Mucosa of rectum (tissue), 2 donors: Measurements from ENCODE around the gene TSR3.
A peak's percentile ranks its signal among the peaks of the same experiment; 100 is the strongest.

Experiments
- H3K27ac ChIP-seq, 2 donors: one replicate each; pipeline ENCODE4 v1.7.0; 2013; ENCODE audit warnings: inconsistent platforms in 2 of 2, low read depth in 2 of 2, low read length in 2 of 2
- H3K27me3 ChIP-seq, 2 donors: one replicate each; pipeline ENCODE4 v1.7.0; 2013; ENCODE audit warnings: low read length in 2 of 2; ENCODE audit not compliant: control insufficient read depth in 2 of 2, insufficient read depth in 2 of 2
- H3K36me3 ChIP-seq, 2 donors: one replicate each; pipeline ENCODE4 v1.7.0; 2013; ENCODE audit warnings: low read length in 2 of 2; ENCODE audit not compliant: control insufficient read depth in 2 of 2, insufficient read depth in 2 of 2
- H3K4me1 ChIP-seq, 2 donors: one replicate each; pipeline ENCODE4 v1.7.0; 2013; ENCODE audit warnings: low read length in 2 of 2, mild to moderate bottlenecking in 1 of 2; ENCODE audit not compliant: control insufficient read depth in 2 of 2, insufficient read depth in 2 of 2
- H3K4me3 ChIP-seq, 2 donors: one replicate each; pipeline ENCODE4 v1.7.0; 2013; ENCODE audit warnings: low read length in 2 of 2
- H3K9ac ChIP-seq, 2 donors: one replicate each; pipeline ENCODE4 v1.7.0; 2013; ENCODE audit warnings: low read length in 2 of 2, low read depth in 1 of 2, mild to moderate bottlenecking in 1 of 2
- H3K9me3 ChIP-seq, 2 donors: one replicate each; pipeline ENCODE4 v1.7.0; 2013; ENCODE audit warnings: low read length in 2 of 2; ENCODE audit not compliant: control insufficient read depth in 2 of 2
- donor health status: healthy.
- donor health status: Normal muscosa, but diverticular disease.

The TSR3 gene

DNA sequence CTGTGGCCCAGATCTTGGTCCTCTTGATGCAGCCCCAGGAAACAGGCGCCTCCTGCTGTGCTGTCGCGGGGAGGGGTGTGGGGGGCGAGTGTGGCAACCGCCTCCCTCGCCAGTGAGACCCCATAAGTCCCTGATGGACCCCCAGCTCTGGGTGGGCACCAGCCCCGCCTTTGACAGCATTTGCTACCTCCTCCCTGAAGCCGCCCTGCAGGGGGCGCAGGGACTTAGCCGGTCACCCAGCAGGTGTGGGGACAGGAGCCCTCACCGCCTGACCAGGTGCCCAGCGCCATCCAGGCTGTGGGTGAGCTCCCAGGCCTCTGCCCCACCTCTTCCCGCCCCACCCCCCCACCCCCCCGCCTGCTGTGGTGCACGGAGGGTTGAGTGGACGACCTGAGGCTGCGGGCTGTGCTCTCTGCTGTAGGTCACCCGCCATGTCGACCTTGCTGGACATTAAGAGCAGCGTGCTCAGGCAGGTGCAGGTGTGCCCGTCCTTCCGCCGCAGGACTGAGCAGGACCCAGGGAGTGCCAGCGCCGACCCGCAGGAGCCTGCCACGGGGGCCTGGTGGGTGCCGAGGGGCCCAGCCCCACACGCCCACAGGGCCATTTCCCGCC lies 13.5 kb downstream of the TSR3 start:
- Histone ChIP-seq H3K27ac (no peak overlapping the region), H3K9me3 (no peaks in the 10 kb centered on the region), H3K9ac (no peak overlapping the region), H3K36me3 (no peaks in the 10 kb centered on the region), H3K4me3 (no peak overlapping the region), H3K27me3 (peaks cover 12 to 27% of the 10 kb centered on the region in 2 donors), H3K4me1 (peaks cover 6 to 10% of the 10 kb centered on the region in 2 donors)

DNA sequence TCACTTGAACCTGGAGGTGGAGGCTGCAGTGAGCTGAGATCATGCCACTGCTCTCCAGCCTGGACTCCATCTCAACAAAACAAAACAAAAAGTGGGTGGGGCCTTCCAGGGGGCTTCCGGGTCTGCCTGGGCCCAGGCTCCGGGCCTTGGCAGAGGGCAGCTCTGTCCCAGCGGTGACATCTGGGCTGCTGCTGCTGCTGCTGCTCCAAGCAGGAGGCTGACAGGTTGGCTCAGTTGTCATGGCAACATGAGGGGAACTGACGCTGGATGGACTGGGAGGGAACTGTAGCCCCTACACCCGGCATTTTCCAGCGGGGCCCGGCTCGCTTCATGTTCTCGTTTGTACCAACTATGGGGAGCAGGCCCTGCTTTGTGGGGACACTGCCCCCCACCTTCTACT lies 14.2 kb downstream of the TSR3 start:
- Histone ChIP-seq H3K36me3 (no peaks in the 10 kb centered on the region), H3K9me3 (no peaks in the 10 kb centered on the region), H3K27ac (no peak overlapping the region), H3K9ac (no peak overlapping the region), H3K4me1 (peaks cover 7 to 13% of the 10 kb centered on the region in 2 donors), H3K27me3 (peaks cover 12 to 27% of the 10 kb centered on the region in 2 donors), H3K4me3 (no peak overlapping the region)

DNA sequence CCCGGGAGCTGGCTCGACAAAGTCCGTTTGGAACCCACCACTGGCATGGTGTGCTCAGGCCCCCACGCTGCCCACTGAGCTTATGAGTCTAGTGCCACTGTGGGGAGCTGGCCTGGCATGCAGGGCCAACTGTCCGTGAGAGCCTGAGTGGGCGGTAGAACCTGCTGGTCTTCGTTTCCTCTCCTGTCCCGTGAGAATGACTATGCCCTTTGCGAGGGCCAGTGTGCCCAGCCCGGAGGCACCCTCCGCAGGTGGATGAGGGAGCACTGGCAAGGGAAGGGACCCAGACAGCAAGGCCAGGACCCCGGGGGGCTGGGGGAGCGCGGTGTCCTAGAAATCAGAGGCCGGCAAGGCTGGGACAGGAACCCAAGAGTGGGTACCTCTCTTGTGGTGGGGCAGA lies 15.1 kb downstream of the TSR3 start:
- Histone ChIP-seq H3K9ac (no peak overlapping the region), H3K27ac (no peak overlapping the region), H3K4me3 (no peak overlapping the region), H3K36me3 (no peaks in the 10 kb centered on the region), H3K9me3 (no peaks in the 10 kb centered on the region), H3K27me3 (peaks cover 12 to 27% of the 10 kb centered on the region in 2 donors), H3K4me1 (peaks cover 9 to 15% of the 10 kb centered on the region in 2 donors)

DNA sequence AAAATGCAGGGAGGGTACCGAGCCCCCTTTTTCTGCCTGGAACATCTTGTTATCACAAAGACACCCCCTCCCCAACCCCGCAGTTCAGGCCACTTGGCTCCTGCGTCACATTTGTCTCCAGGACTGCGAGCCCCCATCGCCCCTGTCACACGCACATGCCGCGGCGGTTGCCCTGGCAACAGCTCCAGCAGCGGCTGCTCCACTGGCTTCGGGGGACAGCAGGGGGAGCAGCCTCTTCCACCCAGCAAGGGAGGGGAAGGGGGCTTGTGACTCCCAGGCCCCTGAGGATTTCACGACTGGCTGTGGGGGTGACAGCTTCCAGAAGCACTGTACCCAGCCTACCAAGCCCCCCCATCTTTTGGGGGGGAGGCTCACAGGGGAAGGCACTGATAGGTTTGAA lies 15.7 kb downstream of the TSR3 start:
- Histone ChIP-seq H3K27me3 (peaks cover 12 to 27% of the 10 kb centered on the region in 2 donors), H3K4me1 (peaks cover 14 to 20% of the 10 kb centered on the region in 2 donors), H3K4me3 (no peak overlapping the region), H3K9ac (no peak overlapping the region), H3K27ac (no peak overlapping the region), H3K9me3 (no peaks in the 10 kb centered on the region), H3K36me3 (no peaks in the 10 kb centered on the region)

DNA sequence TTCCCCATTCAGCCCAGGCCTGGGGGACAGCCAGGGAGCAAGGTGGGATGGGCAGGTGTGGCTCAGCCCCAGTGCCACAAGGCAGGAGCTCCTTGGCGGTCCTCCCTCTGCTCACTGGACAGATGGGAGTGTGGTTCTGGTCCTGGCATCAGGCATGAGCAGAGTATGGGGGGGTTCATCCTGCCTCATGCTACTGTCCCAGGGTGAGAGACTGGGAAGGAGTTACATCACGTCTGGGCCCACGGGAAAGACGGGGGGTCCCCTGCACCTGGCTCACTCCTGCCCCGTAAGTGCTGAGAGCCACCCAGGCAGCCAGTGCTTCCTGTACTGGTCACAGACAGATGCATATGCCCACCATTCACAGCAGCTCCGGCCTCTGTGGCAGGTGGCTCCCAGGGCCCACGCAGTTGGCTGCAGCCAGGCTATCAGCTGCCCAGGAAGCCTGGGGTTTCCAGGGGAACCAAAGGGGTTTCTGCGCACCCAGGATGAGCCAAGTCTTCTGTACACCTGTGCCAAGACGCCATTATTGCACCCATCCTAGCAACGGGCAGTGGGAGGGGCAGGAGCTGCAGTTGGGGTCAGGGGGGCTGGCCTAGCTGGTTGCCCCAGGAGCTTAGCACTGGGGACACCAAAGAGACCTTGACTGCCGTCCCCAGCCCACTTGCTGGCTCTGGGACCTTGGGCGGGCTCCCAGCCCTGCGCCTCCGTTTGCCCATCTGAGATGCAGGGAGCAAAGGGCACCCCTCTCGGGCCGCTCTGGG lies 16.3 kb downstream of the TSR3 start:
- Histone ChIP-seq H3K9me3 (no peaks in the 10 kb centered on the region), H3K9ac (no peak overlapping the region), H3K36me3 (no peaks in the 10 kb centered on the region), H3K27ac (no peak overlapping the region), H3K4me1 (peaks cover 14 to 20% of the 10 kb centered on the region in 2 donors), H3K27me3 (peaks cover 12 to 27% of the 10 kb centered on the region in 2 donors), H3K4me3 (no peak overlapping the region)

DNA sequence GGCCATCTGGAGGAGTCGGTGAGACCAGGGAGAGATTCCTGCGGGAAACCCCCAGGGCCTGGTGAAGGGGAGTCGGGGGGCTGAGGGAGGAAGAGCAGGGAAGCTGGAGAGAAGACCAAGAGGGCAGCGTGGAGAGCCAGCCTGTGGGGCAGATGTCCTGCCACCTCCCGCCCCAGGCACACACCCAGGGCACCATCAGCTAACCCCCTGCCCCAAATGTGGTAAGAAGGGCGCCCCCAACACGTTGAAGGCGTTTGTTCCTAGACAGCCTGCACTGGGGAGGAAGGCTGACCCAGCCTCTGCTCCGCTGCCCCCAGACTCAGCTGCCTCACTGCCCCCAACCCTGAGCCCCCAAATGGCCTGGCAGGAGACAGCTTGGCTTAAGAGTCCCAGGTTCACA lies 16.9 kb downstream of the TSR3 start:
- H3K4me1 ChIP-seq, result peaks cover 14 to 20% of the 10 kb centered on the region in 2 donors

DNA sequence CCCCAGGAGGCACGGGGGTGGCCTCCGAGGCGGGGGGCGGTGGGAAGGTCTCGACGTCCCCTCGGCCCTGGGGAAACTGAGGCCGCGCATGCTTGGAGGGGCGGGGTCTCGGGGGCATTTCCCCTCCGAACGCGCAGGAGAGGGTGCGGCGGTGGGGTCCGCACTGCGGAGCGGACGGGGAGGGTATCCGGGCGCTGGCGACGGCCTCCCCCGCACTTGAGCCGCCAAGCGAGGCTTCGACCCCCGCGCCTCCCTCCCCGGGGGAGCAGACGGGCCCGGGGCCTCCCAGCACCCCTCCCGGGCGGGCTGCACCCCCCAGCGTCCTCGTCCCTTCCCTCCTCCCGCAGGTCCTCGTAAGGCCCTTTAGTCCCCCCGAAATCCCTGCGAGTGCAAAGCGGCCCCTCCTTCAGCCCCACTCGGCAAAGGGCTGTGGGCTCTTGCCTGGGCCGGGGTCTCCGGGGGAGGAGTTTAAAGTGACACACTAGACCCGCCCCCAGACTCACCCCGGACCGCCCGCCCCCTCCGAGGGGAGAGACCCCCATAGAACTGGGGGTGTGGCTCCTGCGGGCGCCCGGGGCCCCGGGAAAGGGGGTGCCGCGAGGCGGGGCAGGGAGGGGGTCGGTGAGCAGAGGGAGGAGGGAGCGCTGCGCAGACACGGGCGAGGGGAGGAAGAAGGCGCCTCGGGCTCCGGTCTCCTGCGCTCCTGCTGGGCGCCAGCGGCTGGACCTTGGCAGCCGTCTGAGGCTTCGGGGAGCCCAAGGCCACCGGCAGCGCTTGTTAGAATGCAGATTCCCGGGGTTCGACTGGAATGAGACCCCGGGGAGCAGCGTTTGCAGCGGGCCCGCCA lies 17.6 kb downstream of the TSR3 start:
- Histone ChIP-seq H3K27me3 (peaks cover 12 to 27% of the 10 kb centered on the region in 2 donors), H3K4me3 (peak overlapping the region in 1 of 2 donors; percentile 10), H3K4me1 (peaks cover 14 to 20% of the 10 kb centered on the region in 2 donors), H3K27ac (no peak overlapping the region), H3K9ac (no peak overlapping the region), H3K9me3 (no peaks in the 10 kb centered on the region), H3K36me3 (no peaks in the 10 kb centered on the region)

More for the DNA sequence above, 16.9 kb downstream of the TSR3 start:
- Histone ChIP-seq H3K9ac (no peak overlapping the region), H3K27ac (no peak overlapping the region), H3K9me3 (no peaks in the 10 kb centered on the region), H3K36me3 (no peaks in the 10 kb centered on the region), H3K27me3 (peaks cover 12 to 27% of the 10 kb centered on the region in 2 donors), H3K4me3 (no peak overlapping the region)

DNA sequence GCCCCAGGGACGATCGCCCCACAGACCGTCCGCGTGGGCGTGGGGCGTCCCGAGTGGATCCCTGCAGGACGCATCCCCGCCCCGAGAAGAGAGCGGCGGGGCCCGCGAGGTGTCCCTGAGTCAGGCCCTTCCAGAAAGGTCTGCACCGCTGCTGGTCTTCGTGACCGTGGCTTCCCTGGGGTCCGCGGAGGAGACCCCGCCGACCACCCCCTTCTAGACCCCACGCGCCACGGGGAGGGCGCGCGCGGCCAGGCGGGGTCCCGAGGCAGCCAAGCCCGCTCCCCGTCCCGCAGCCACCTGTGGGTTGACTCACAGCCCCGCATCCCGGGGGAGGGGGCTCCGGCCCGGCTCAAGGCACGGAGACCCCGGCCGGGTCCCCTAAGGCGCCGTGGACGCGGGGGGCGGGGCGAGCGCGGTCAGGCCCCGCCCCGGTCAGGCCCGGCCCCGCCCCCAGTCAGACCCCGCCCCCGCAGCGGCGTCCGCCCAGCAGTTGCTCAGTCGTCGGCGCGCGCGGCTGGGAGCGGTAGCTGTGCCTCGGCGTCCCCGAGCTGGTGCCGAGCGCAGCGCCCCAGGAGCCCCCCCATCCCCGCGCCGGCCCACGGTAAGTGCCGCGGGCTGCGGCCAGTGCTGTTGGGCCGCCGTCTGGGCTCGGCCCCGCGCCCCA lies 18.4 kb downstream of the TSR3 start, which contains the start of gene BAIAP3:
BAIAP3 (plus strand) TSS at position 497 of the 664 bp plus-strand sequence. CDS start 4,905 bp downstream, outside the sequence.
- peaks cover 12 to 27% of the 10 kb centered on the region in 2 donors for H3K27me3 ChIP-seq

DNA sequence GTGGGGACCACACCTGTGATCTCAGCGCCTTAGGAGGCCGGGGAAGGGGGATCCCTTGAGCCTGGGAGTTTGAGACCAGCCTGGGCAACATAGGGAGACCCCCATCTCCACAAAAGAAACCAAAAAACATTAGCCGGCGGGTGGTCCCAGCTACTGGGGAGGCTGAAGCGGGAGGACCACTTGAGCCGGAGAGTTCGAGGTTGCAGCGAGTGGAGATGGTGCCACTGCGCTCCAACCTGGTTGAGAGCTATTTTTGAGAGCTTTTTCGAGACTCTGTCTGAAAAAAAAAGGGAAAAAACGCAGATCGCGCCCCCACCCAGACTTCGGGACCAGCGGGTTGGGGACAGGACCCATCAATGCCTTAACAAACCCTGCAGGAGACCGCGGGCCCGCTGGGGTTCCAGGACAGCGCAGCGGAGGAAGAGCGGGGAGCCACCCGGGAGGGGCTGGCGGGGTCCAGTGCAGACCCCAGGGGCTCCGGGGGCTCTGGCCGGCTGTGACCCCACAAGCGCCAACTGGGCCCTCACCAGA lies 19.0 kb downstream of the TSR3 start:
- peak overlapping the region in 1 of 2 donors; percentile 66 for H3K4me3 ChIP-seq
- peak overlapping the region in 1 of 2 donors; percentile 23 for H3K9ac ChIP-seq
- H3K9me3 ChIP-seq, result no peaks in the 10 kb centered on the region
- H3K27me3 ChIP-seq, result peaks cover 12 to 27% of the 10 kb centered on the region in 2 donors
- H3K27ac ChIP-seq, result no peak overlapping the region
- peaks cover 14 to 20% of the 10 kb centered on the region in 2 donors for H3K4me1 ChIP-seq
- H3K36me3 ChIP-seq, result no peaks in the 10 kb centered on the region

More for the DNA sequence above, 18.4 kb downstream of the TSR3 start, which contains the start of gene BAIAP3:
- Histone ChIP-seq H3K4me1 (peaks cover 14 to 20% of the 10 kb centered on the region in 2 donors), H3K9me3 (no peaks in the 10 kb centered on the region), H3K4me3 (peak within 1 kb of the TSS; percentile 23 to 66), H3K9ac (peak within 1 kb of the TSS in 1 of 2 donors; percentile 23), H3K36me3 (no peaks in the 10 kb centered on the region), H3K27ac (no peak within 1 kb of the TSS)
